NCI-H510A treated with DMSO at 0.1 percent for 48 hours (cell line): Measurements from ENCODE around the gene CMTR2.
"Not testable (repeated sequence)": the region's sequence is repeated elsewhere in the genome, so short reads cannot be mapped to it uniquely, and the experiment has no call there.

Experiments
- DNase-seq: peaks from one replicate; lab custom pipeline; 2025; lab: John Stamatoyannopoulos, UW

The CMTR2 gene, protein sequence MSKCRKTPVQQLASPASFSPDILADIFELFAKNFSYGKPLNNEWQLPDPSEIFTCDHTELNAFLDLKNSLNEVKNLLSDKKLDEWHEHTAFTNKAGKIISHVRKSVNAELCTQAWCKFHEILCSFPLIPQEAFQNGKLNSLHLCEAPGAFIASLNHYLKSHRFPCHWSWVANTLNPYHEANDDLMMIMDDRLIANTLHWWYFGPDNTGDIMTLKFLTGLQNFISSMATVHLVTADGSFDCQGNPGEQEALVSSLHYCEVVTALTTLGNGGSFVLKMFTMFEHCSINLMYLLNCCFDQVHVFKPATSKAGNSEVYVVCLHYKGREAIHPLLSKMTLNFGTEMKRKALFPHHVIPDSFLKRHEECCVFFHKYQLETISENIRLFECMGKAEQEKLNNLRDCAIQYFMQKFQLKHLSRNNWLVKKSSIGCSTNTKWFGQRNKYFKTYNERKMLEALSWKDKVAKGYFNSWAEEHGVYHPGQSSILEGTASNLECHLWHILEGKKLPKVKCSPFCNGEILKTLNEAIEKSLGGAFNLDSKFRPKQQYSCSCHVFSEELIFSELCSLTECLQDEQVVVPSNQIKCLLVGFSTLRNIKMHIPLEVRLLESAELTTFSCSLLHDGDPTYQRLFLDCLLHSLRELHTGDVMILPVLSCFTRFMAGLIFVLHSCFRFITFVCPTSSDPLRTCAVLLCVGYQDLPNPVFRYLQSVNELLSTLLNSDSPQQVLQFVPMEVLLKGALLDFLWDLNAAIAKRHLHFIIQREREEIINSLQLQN

GRCh38 chr16:71288890-71289731, at the start of gene CMTR2:
Gene CMTR2 (minus strand): TSS chr16:71289402. CDS start chr16:71285920, 3,482 bp downstream.
- peak; percentile 95 for DNase-seq

DNA sequence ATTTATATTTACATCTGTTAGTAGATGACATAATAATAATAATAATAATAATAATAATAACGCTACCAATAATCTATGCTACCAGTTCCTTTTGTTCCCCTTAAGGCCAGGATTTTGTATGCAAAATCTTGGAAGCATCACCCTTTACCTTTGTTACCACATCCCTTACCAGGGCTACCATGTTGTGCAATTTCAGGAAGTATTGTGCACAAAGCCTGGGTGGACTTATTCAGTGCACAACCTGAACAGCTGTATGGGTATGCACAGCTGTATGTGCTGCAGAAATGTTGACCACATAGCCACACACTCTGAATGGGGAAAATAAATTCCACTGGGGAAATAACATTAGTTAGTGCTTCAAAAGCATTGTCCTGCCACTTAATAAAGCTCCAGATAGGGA, 49.4 kb upstream of the CMTR2 start:
- no peak for DNase-seq

- no peak for DNase-seq
These were observed 49.0 kb upstream of the CMTR2 start for GRCh38 chr16:71338193-71338592.

DNA sequence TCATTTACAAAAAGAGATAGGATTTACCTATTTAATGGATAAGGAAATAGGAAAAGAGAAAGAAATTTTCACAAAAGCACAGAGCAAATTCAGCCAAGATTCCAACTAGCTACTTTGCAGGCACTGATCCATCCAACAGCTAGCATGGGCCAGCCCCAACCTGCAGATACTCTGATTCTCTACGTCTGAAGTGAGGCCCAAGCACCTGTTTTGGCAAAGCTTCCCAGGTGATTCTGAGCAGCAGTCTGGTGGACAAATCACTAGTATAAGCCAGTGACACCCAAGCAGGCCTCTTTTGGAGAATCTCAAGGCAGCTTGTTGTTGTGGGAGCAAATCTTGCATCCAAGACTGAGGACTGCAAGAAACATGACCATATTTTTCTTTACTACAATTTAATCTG, 48.4 kb upstream of the CMTR2 start:
- DNase-seq, result no peak

DNA sequence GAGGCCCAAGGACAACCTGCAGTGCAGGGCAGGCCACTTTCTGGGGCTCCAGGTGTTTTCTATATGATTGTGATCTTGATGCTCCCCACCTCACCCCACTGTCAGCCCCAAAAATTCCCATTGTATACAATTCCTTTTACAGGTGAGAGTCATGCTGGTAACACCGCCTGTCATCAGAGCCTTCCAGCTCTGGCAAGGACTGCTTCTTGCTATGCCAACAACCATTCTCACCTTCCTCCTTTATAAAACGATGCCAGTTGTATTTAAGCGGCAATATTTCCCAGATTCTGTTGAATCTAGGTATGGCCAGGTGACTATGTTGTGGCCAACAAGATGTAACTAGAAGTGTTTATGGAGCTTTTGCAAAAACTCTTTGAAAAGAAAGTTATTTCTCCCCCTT, 38.9 kb upstream of the CMTR2 start:
- no peak for DNase-seq

GRCh38 chr16:71327720-71328119, 38.5 kb upstream of the CMTR2 start:
- no peak for DNase-seq

DNA sequence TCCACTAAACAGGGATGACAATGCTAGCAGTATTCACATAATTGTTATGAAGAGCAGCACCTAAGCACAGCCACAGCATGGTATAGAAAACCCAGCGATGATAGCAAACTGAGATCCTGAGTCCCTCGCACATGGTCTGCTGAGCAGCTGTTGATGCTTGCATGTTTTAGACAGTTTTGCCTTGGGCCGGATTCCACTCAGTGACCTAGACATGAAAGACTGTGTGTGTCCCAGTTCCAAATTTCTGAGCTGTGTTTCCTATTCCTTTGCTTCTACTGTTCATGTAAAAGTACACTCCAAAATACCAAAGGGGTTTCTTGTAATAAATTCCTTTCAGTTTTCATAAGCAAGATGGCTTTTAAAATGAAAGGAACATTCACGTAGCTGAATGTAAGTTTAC, 30.8 kb upstream of the CMTR2 start:
- no peak for DNase-seq

GRCh38 chr16:71315269-71315668, 26.1 kb upstream of the CMTR2 start:
- DNase-seq, result no peak

DNA sequence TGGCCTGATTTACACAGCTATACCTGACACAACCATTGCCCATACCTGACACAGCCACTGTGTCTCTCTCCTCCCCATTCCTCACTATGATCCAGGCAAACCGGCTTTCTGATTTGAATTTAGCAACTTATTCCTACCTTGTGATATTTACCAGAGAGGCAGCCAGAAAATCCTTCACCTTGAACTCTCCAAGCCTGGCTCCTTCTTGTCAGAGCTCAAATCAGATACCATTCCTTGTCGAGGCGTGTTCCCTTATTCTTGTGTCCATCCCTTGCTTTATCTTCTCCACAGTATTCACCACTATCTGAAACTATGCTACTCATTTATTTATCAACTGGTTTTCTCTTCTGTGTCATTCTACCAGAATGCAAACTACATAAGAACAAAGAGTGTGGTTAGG, 24.4 kb upstream of the CMTR2 start:
- DNase-seq, result not testable (repeated sequence)

DNA sequence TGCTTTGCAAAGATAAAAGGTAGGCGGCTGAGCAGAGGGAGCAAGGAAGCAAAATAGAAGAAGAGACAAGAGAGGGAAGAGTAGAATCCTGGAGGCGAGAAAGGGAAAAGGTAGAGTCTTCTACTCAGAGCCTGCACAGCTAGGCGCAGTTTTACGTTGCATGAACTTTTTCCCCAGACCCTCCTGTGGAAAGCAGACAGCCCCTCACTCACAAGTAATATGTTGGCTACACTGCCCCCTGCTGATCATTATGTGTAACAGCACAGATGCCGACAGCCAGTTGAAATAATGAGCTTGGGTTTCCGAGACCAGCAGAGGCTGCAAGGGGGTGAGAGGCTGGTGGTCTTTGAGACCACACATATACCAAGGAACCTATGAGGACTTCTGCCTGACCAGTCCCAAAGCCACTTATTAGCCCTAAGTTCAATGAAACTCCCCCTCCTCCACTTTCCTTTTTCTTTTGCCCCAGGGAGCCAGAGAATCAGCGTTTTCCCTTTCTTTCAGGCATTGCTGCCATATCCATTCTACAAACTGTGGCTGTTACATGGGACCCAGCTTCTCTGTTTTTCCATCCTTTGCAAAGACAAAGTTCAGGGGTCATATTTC, 22.5 kb upstream of the CMTR2 start:
- DNase-seq, result no peak

- no peak for DNase-seq
These were observed 14.7 kb upstream of the CMTR2 start for GRCh38 chr16:71303938-71304337.

- no peak for DNase-seq
These were observed 8.1 kb upstream of the CMTR2 start for GRCh38 chr16:71297341-71297634.

DNA sequence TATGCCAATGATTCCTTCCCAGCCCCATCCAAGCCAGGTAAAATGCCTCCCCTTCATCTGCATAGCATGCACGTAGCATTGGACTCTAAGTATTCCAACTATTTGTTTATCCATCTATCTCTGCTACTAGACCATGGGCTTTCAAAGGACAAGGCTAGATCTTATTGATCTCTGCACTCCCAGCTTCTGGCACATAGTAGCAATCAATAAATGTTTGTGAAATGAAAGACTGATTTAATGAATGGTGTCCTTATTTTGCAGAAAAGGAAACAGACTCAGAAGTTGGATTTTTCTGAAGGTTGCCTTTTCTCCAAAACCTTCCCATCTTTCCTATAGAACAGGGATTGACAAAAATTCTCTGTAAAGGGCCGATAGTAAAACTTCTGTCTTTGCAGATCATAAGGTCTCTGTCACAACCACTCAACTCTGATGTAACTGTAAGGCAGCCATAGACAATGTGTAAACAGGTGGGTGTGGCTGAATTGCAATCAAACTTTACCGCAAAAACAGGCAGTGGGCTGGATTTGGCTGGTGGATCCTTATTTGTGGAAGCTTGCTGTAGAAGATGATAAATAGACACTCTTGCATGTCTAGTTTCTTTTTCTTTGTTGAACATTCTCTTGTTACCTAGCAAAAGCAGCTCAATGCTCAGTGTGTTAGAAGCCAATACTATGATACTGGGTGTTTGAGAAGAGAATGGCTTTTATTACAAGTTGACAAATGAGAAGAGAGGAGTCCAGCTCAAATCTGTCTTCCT, 7.6 kb upstream of the CMTR2 start:
- no peak for DNase-seq

- DNase-seq, result no peak
These were observed 6.7 kb upstream of the CMTR2 start for GRCh38 chr16:71295950-71296349.

- DNase-seq, result no peak
These were observed 4.7 kb upstream of the CMTR2 start for GRCh38 chr16:71293919-71294318.

DNA sequence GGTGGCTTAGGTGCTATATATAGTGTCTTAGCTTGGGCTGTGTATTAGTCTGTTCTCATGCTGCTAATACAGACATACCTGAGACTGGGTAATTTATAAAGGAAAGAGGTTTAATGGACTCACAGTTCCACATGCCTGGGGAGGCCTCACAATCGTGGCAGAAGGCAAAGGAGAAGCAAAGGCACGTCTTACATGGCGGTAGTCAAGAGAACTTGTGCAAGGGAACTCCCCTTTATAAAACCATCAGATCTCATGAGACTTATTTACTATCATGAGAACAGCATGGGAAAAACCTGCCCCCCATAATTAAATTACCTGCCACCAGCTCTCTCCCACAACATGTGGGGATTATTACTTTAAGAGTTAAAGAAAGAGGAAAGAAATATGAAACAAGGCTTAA, 2.9 kb upstream of the CMTR2 start:
- not testable (repeated sequence) for DNase-seq

DNA sequence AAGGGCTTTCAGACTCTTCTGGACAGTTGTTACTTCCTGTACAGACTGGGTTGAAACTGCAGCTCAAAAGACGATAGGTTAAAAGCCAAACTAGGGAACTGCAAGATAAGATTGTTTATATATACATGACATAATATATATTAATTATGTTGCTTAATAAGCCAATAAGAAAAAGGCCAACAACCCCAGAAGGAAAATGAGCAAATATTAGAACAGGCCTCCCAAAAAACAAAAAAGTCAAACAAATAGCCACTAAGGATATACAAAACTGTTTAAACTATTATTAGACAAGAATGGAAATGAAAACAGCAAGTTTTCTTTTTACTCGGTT, 495 bp upstream of the CMTR2 start:
- peak; percentile 95 for DNase-seq

GRCh38 chr16:71288570-71288889, 672 bp downstream of the CMTR2 start:
- peak; percentile 30 for DNase-seq

DNA sequence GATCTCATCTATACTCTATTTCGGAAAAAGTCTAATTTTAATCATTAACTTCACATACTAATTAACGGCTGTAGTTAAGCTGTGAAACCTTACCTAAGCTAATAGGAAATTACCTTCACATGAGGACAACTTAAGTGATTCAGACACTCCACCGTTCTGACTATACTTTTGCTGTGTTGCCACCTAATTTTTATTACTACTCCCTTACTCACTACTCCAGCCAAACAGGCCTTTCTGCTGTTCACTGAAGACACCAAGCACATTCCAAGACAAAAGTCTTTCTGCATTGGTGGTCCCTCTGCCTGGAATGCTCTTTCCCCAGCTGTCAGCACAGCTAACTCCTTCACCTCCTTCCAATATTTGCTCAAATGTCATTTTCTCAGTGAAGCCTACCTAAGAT, 1.3 kb downstream of the CMTR2 start:
- DNase-seq, result no peak

DNA sequence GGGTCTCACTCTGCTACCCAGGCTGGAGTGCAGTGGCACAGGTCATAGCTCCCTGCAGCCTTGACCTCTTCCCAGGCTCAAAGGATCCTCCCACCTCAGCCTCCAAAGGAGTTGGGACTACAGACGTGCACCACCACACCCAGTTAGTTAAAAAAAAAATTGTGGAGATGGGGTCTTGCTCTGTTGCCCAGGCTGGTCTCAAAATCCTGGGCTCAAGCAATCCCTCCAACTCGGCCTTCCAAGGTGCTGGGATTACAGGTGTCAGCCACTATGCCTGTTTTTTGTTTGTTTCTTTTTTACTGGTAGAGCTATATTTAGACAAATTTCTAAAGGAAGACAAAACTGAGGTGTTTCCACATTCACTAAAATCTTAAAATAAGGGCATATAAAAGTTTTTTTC, 1.7 kb downstream of the CMTR2 start:
- DNase-seq, result no peak

DNA sequence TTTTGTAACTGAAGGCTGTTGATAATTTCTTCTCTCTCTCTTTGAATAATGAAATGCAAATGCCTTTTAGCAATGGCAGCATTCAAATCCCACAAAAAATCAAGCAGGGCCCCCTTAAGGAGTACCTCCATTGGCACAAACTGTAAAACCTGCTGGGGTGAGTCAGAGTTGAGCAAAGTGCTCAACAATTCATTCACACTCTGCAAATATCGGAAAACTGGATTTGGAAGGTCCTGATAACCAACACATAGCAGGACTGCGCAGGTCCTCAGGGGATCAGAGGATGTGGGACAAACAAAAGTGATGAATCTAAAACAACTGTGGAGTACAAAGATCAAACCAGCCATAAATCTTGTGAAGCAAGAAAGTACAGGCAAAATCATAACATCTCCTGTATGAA, 5.6 kb downstream of the CMTR2 start:
- no peak for DNase-seq

DNA sequence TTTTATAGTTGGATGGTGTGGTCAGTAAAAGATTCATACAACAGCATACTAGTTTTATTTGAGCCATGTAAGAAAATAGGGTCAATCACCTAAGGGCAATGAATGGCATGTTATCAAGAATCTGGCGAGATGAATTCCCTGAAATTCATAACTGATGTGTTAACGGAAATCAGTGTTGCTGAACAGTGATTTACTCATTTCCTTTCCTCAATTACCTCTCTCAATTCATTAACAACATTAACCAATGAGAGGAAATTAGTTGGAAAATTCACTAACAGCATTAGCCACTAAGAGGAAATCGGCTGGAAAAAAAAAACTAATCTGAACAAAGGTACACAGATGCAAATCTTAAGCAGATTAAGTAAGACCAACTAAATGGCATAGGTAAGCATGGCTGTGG, 6.3 kb downstream of the CMTR2 start:
- no peak for DNase-seq
